PC-9 (cell line): Measurements from ENCODE around the gene KCNIP2.

ENCODE experiments used
- CTCF ChIP-seq: fragments of 200-600 bp; sonication (generic); conservative IDR thresholded peaks from 2 replicates; pipeline ENCODE4 v1.6.1; 2017; ENCODE audit warnings: mixed run types, antibody characterized with exemption, mild to moderate bottlenecking, moderate library complexity
- EZH2 ChIP-seq: fragments of 200-600 bp; sonication (generic); IDR thresholded peaks from 2 replicates; pipeline ENCODE4 v1.8.0; 2017; ENCODE audit warnings: antibody characterized with exemption, low read depth

- no peak for TF ChIP-seq CTCF
- TF ChIP-seq EZH2: no peak
Measured at GRCh38 chr10:101818119-101818871, 25.3 kb downstream of the KCNIP2 start, which contains the start of gene OGA.
